Endothelial cell of umbilical vein (primary cell): ENCODE measurements around the gene PIP4K2C. TPM values are rescaled to one million over a fixed set of nuclear protein-coding genes. Genes with fewer than 3 reads are reported as not detected.

Source experiments
- BruUV-seq: library from RNA; stranded (reverse); fragments of 400-500 nt; replicated peaks from 2 replicates; lab custom pipeline; 2021; lab: Mats Ljungman, UMichigan
- CTCF ChIA-PET: fragments of 300-600, 350-600 bp; sonication (Branson Sonifier 250); formaldehyde crosslinking; loops from one replicate; lab custom pipeline; 2021; ENCODE audit warnings: antibody characterized with exemption, inconsistent platforms; lab: Charles Lee
- POLR2A ChIA-PET: fragments of 300-600, 350-600 bp; sonication (Branson Sonifier 250); formaldehyde crosslinking; loops from one replicate; lab custom pipeline; 2021; ENCODE audit warnings: antibody characterized with exemption, inconsistent platforms; lab: Charles Lee
- DNase-seq: peaks from one replicate; pipeline ENCODE4 v3.0.0-alpha.2; 2011; ENCODE audit warnings: low read depth, low spot score
- FAIRE-seq: peaks from 2 replicates; lab custom pipeline; 2011; peaks lifted over from hg19 to GRCh38; lab: Jason Lieb, UNC
- H2AFZ ChIP-seq: 2 replicates; pipeline ENCODE4 v1.6.0; 2012; ENCODE audit warnings: low read depth, low read length, control low read depth, inconsistent platforms
- H3K27ac ChIP-seq: 2 replicates; pipeline ENCODE4 v1.5.1; 2011; ENCODE audit warnings: low read depth, mild to moderate bottlenecking, control low read depth, low read length, moderate library complexity; ENCODE audit not compliant: insufficient read depth
- H3K27me3 ChIP-seq, 2 experiments: 2 replicates each; pipeline versions ENCODE4 v1.6.0 to v1.6.1; 2011; ENCODE audit warnings: low read length in 2 of 2, mixed read lengths in 1 of 2; ENCODE audit not compliant: control insufficient read depth in 2 of 2, insufficient read depth in 2 of 2
- H3K36me3 ChIP-seq, 2 experiments: 2 replicates in 1 of 2; 3 replicates in 1 of 2; pipeline ENCODE4 v1.5.1; 2011; ENCODE audit warnings: low read length in 2 of 2, mild to moderate bottlenecking in 1 of 2, moderate library complexity in 1 of 2; ENCODE audit not compliant: control insufficient read depth in 2 of 2, insufficient read depth in 2 of 2; ENCODE audit errors: extremely low read depth in 1 of 2
- H3K4me1 ChIP-seq: 3 replicates; pipeline ENCODE4 v1.5.1; 2011; ENCODE audit warnings: mild to moderate bottlenecking, low read length; ENCODE audit not compliant: control insufficient read depth, insufficient read depth; ENCODE audit errors: extremely low read depth
- H3K4me2 ChIP-seq: 2 replicates; pipeline ENCODE4 v1.6.1; 2011; ENCODE audit warnings: low read length, control low read depth, mixed read lengths; ENCODE audit not compliant: insufficient read depth
- H3K4me3 ChIP-seq, 3 experiments: fragments of 200-600 bp in 1 of 3; sonication (generic), shearing (Covaris generic) in 1 of 3; replicated peaks in 1 of 3; 2 replicates each; pipeline ENCODE4 v1.5.1; 2011 to 2016; ENCODE audit warnings: control low read depth in 3 of 3, low read length in 3 of 3, mild to moderate bottlenecking in 2 of 3, inconsistent platforms in 1 of 3, low read depth in 1 of 3, moderate library complexity in 1 of 3; ENCODE audit not compliant: insufficient read depth in 1 of 3
- H3K79me2 ChIP-seq: 2 replicates; pipeline ENCODE4 v1.6.0; 2012; ENCODE audit warnings: low read length, inconsistent platforms; ENCODE audit not compliant: control insufficient read depth, insufficient read depth
- H3K9ac ChIP-seq: replicated peaks from 2 replicates; pipeline ENCODE3; 2011; ENCODE audit warnings: low read length, control low read depth; ENCODE audit not compliant: insufficient read depth; ENCODE audit errors: extremely low read depth
- H3K9me1 ChIP-seq: replicated peaks from 3 replicates; pipeline ENCODE4 v1.6.0; 2011; ENCODE audit warnings: mild to moderate bottlenecking, low read length; ENCODE audit not compliant: control insufficient read depth, insufficient read depth; ENCODE audit errors: extremely low read depth
- H3K9me3 ChIP-seq: replicated peaks from 2 replicates; pipeline ENCODE4 v1.5.1; 2012; ENCODE audit warnings: low read length, inconsistent platforms; ENCODE audit not compliant: control insufficient read depth, insufficient read depth
- H4K20me1 ChIP-seq: replicated peaks from 2 replicates; pipeline ENCODE3; 2011; ENCODE audit warnings: mild to moderate bottlenecking, low read length; ENCODE audit not compliant: control insufficient read depth, insufficient read depth; ENCODE audit errors: extremely low read depth
- CTCF ChIP-seq, 2 donors: IDR thresholded peaks; 1 replicate in 1 of 2; 2 replicates in 1 of 2; pipeline ENCODE4 v1.5.1; 2011; ENCODE audit warnings: low read length in 2 of 2, mild to moderate bottlenecking in 2 of 2, moderate library complexity in 2 of 2, control low read depth in 1 of 2, inconsistent platforms in 1 of 2, low read depth in 1 of 2; ENCODE audit not compliant: insufficient read depth in 1 of 2; ENCODE audit errors: extremely low read depth in 1 of 2
- EZH2 ChIP-seq: IDR thresholded peaks from 2 replicates; pipeline ENCODE4 v1.6.1; 2012; ENCODE audit warnings: borderline replicate concordance, low read depth, mild to moderate bottlenecking, moderate library complexity, low read length, inconsistent platforms; ENCODE audit not compliant: severe bottlenecking
- FOS ChIP-seq: IDR thresholded peaks from 2 replicates; pipeline ENCODE4 v1.6.1; 2011; ENCODE audit warnings: mild to moderate bottlenecking, low read length, moderate library complexity, borderline replicate concordance; ENCODE audit not compliant: insufficient read depth
- GATA2 ChIP-seq: IDR thresholded peaks from 2 replicates; pipeline ENCODE4 v1.7.0; 2011; ENCODE audit warnings: low read depth, mild to moderate bottlenecking, moderate library complexity, mixed read lengths, low read length; ENCODE audit not compliant: insufficient read length, insufficient read depth
- JUN ChIP-seq: IDR thresholded peaks from 2 replicates; pipeline ENCODE4 v1.6.1; 2011; ENCODE audit warnings: borderline replicate concordance, low read depth; ENCODE audit not compliant: insufficient read length, insufficient read depth
- MAX ChIP-seq: IDR thresholded peaks from 2 replicates; pipeline ENCODE4 v1.6.1; 2011; ENCODE audit not compliant: insufficient read depth, insufficient read length
- MYC ChIP-seq: IDR thresholded peaks from one replicate; pipeline ENCODE4 v1.6.1; 2011; ENCODE audit warnings: mild to moderate bottlenecking, low read depth, low read length
- POLR2A ChIP-seq: IDR thresholded peaks from 2 replicates; pipeline ENCODE4 v1.6.1; 2012; ENCODE audit warnings: low read depth, mild to moderate bottlenecking, control low read depth, low read length
- POLR2AphosphoS5 ChIP-seq: IDR thresholded peaks from 2 replicates; pipeline ENCODE4 v1.6.1; 2012; ENCODE audit warnings: low read depth, mild to moderate bottlenecking, control low read depth, low read length, moderate library complexity; ENCODE audit not compliant: insufficient read depth
- dilution Hi-C: fragments of 300-500 bp; cut with MboI; formaldehyde crosslinking; loops from one replicate; pipeline ENCODE4 v1.15.0; 2019; ENCODE audit warnings: low sequenced_read_pairs; ENCODE audit not compliant: extremely low pct_ligation_motif_present
- intact Hi-C: fragments of 100-400 bp; cut with micrococcal nuclease; formaldehyde crosslinking; loops from one replicate; pipeline ENCODE4 v1.10.0; 2022
- polyA plus RNA-seq, 4 experiments: library from polyadenylated mRNA; depleted of rRNA in 3 of 4; stranded (reverse) in 3 of 4; unstranded in 1 of 4; fragments of >200 nt; gene quantifications; 2 replicates each; pipeline versions ENCODE4 v1.2.1 to v1.2.3, GENCODE V29; 2011 to 2012; ENCODE audit warnings: missing spikeins in 1 of 4
- total RNA-seq: library from RNA; stranded (reverse); gene quantifications from 2 replicates; pipeline ENCODE4 v1.2.3, GENCODE V29; 2021

PIP4K2C gene
- total and polyA plus RNA-seq, 2 donors (not counting 3 experiments of a cell fraction or from before 2014, with no cell fraction given) = 10.5 to 11.5 TPM

- no TSS peak for BruUV-seq
- intact Hi-C loops = no loop called here
- no peaks in the 10 kb centered on the region for H3K79me2 ChIP-seq
- H3K36me3 ChIP-seq = peaks cover 0 to 1% of the 10 kb centered on the region in 2 experiments
- no peaks in the 10 kb centered on the region for H4K20me1 ChIP-seq
- DNase-seq (peak; percentile 18), FAIRE-seq (no peak)
- H3K9me3 ChIP-seq = no peaks in the 10 kb centered on the region
- TF ChIP-seq CTCF (IDR thresholded peaks at IDR 0.05; ENCODE audit: extremely low read depth in 1 of 2, insufficient read depth in 1 of 2, low read depth in 1 of 2, low read length in 2 of 2) = no peak
- TF ChIP-seq FOS = no peak
- TF ChIP-seq POLR2AphosphoS5 = no peak
- no peak for TF ChIP-seq POLR2A
- no peak for TF ChIP-seq MYC
- no peak for TF ChIP-seq EZH2
- TF ChIP-seq MAX = no peak
- TF ChIP-seq GATA2 = no peak
- TF ChIP-seq JUN = no peak
- ChIA-PET POLR2A (no interaction called here), CTCF (interaction anchor here (2.3 to 6.8 kb wide), 2 partner anchors 16 to 21 kb away, joined by 8 to 44 read pairs; no protein-coding TSS in a partner anchor)
- H3K4me2 ChIP-seq = peak within 1 kb of the TSS; percentile 64
- peaks cover 6% of the 10 kb centered on the region for H3K4me1 ChIP-seq
- H3K4me3 ChIP-seq = peak within 1 kb of the TSS; percentile 48 to 72 (median 56)
- dilution Hi-C loops = no loop called here
- peak within 1 kb of the TSS; percentile 23 for H3K27ac ChIP-seq
- peak within 1 kb of the TSS; percentile 79 for H3K9ac ChIP-seq
- H3K9me1 ChIP-seq = no peaks in the 10 kb centered on the region
- H3K27me3 ChIP-seq = peaks cover 0 to 4% of the 10 kb centered on the region in 2 experiments
- peak within 1 kb of the TSS; percentile 94 for H2AFZ ChIP-seq
These were observed 13.5 kb downstream of the PIP4K2C start, which contains the start of gene DTX3 for GRCh38 chr12:57604454-57604991. DTX3 (plus strand) TSS chr12:57604824; CDS start chr12:57606518, 1,694 bp downstream.
